Pancreas (tissue), 10 donors: ENCODE data around the gene EXOC6. TPM values are rescaled to one million over a fixed set of nuclear protein-coding genes. Genes with fewer than 3 reads are reported as not detected.
A peak's percentile ranks its signal among the peaks of the same experiment; 100 is the strongest.

Experiments
- ATAC-seq, 4 donors: fragments of 200-7000 bp; cut with Tn5 transposase; one replicate each; pipeline versions ENCODE4 v1.8.0 to v1.9.1; 2020; ENCODE audit warnings: mild to moderate bottlenecking in 4 of 4, moderate library complexity in 4 of 4
- DNase-seq, 6 donors: peaks; one replicate each; pipeline ENCODE4 v3.0.0-alpha.2; 2020
- FAIRE-seq: peaks from 2 replicates; lab custom pipeline; 2012; peaks lifted over from hg19 to GRCh38; lab: Jason Lieb, UNC
- H3K27ac ChIP-seq, 4 donors: fragments of 200-600 bp; sonication (generic); 1 replicate in 3 of 4; 2 replicates in 1 of 4; pipeline versions ENCODE4 v1.5.0 to v1.8.0; 2020
- H3K27me3 ChIP-seq, 4 donors: fragments of 200-600 bp; one replicate each; pipeline ENCODE4 v1.8.0; 2021
- H3K36me3 ChIP-seq, 3 donors: fragments of 200-600 bp; sonication (generic) in 1 of 3; one replicate each; pipeline versions ENCODE4 v1.5.0 to v1.8.0; 2020 to 2021
- H3K4me1 ChIP-seq, 3 donors: fragments of 200-600 bp; one replicate each; pipeline ENCODE4 v1.8.0; 2021
- H3K4me3 ChIP-seq, 4 donors: fragments of 200-600 bp; sonication (generic) in 2 of 4; one replicate each; pipeline versions ENCODE4 v1.5.0 to v1.8.0; 2020 to 2021
- H3K9me3 ChIP-seq, 4 donors: fragments of 200-600 bp; one replicate each; pipeline ENCODE4 v1.8.0; 2021
- whole genome bisulfite sequencing, 2 donors: extraction: QIAGEN DNeasy Blood & Tissue Kit; methylation state at CpG; one replicate each; pipeline ENCODE4 v1.1.7; 2013; 5-methylcytosine and 5-hydroxymethylcytosine counted together
- intact Hi-C, 3 donors: fragments of 100-400 bp; cut with DNase I; formaldehyde crosslinking; loops; one replicate each; pipeline versions ENCODE4 v1.11.1 to v1.14.2; 2022
- polyA plus RNA-seq, 2 donors: library from polyadenylated mRNA; stranded (reverse); fragments of 200-250 nt; gene quantifications; one replicate each; pipeline ENCODE4 v1.2.3, GENCODE V29; 2013
- total RNA-seq, 6 donors: library from RNA; stranded (reverse); fragmentation: NEBNext Ultra II Directional in 4 of 6; extraction: Animal tissue kit (Norgen Biotek cat#: 25700) in 4 of 6; gene quantifications; one replicate each; pipeline versions ENCODE4 v1.2.1 to v1.2.4, GENCODE V29; 2021 to 2023
- TF ChIP-seq, protein P1 (sequence below), 4 donors: fragments of 200-600 bp; sonication (generic) in 3 of 4; IDR thresholded peaks; one replicate each; pipeline versions ENCODE4 v1.5.0 to v1.8.0; 2021; ENCODE audit warnings: antibody characterized with exemption in 4 of 4
- donor health status: healthy with polysubstance abuse.
- donor health status: DM: no; HTN: no; CAD: no; lungs with moderate emphysema.
- donor health status: DM: no; HTN: no; CAD: no.
- donor health status: control.
- donor health status: control.
- donor health status: Bipolar disorder and iron deficiency.
- donor health status: DM: yes; HTN: yes; CAD: no.
- donor health status: DM: no; HTN: no; CAD: no.
- donor health status: DM: no; HTN: no; CAD: no.
- donor health status: DM: yes; HTN: yes; CAD: no.

Gene EXOC6
- total and polyA plus RNA-seq, 8 donors: 4.2 to 10.3 (median 7.3) TPM

DNA sequence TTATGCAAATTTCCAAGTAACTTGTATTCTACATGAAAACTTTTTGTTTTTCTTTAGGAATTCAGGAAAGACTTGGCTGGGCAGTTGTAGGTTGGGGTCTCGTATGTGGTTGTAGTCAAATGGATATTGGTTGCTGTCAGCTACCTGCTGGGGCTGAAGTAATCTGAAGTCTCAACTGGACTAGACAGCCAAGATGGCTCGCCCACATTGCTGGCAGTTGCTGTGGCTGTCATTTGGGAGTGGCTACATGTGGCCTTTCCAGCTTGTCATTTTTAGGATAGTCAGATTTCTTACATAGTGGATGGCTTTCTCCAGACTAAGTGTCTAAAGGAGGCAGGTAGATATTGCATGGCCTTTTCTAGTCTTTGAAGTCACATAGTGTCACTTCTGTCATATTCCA, 32.6 kb downstream of the EXOC6 start:
- peaks cover 2 to 6% (median 4%) of the 10 kb centered on the region in 3 donors for H3K4me1 ChIP-seq
- ATAC-seq: no peak
- H3K27ac ChIP-seq: no peak overlapping the region
- no peaks in the 10 kb centered on the region for H3K36me3 ChIP-seq
- TF ChIP-seq, protein P1, sequence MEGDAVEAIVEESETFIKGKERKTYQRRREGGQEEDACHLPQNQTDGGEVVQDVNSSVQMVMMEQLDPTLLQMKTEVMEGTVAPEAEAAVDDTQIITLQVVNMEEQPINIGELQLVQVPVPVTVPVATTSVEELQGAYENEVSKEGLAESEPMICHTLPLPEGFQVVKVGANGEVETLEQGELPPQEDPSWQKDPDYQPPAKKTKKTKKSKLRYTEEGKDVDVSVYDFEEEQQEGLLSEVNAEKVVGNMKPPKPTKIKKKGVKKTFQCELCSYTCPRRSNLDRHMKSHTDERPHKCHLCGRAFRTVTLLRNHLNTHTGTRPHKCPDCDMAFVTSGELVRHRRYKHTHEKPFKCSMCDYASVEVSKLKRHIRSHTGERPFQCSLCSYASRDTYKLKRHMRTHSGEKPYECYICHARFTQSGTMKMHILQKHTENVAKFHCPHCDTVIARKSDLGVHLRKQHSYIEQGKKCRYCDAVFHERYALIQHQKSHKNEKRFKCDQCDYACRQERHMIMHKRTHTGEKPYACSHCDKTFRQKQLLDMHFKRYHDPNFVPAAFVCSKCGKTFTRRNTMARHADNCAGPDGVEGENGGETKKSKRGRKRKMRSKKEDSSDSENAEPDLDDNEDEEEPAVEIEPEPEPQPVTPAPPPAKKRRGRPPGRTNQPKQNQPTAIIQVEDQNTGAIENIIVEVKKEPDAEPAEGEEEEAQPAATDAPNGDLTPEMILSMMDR (IDR thresholded peaks at IDR 0.05): no peak
- FAIRE-seq: no peak
- no peak for DNase-seq
- intact Hi-C loops: no loop called here
- 71 to 85% methylated on average over 2 of the region's 2 CpGs for WGBS, 2 donors
- H3K4me3 ChIP-seq: no peak overlapping the region
- H3K9me3 ChIP-seq: no peaks in the 10 kb centered on the region
- H3K27me3 ChIP-seq: no peaks in the 10 kb centered on the region

GRCh38 chr10:92886334-92886961, 38.1 kb downstream of the EXOC6 start:
- 95 to 98% methylated on average over 1 of the region's 1 CpG for WGBS, 2 donors
- H3K9me3 ChIP-seq: no peaks in the 10 kb centered on the region
- intact Hi-C loops: no loop called here
- ATAC-seq: peak in 3 of 4 donors; percentile 34 to 56 (median 51)
- H3K4me1 ChIP-seq: peaks cover 0 to 4% (median 3%) of the 10 kb centered on the region in 3 donors
- no peak overlapping the region for H3K4me3 ChIP-seq
- TF ChIP-seq, protein P1 (IDR thresholded peaks at IDR 0.05): no peak
- no peaks in the 10 kb centered on the region for H3K36me3 ChIP-seq
- H3K27me3 ChIP-seq: no peaks in the 10 kb centered on the region
- no peak overlapping the region for H3K27ac ChIP-seq
- no peak for DNase-seq
- FAIRE-seq: no peak

- ATAC-seq (no peak), DNase-seq (no peak), FAIRE-seq (no peak)
- H3K9me3 ChIP-seq: no peaks in the 10 kb centered on the region
- intact Hi-C loops: no loop called here
- H3K36me3 ChIP-seq: no peaks in the 10 kb centered on the region
- no peak overlapping the region for H3K4me3 ChIP-seq
- no peaks in the 10 kb centered on the region for H3K27me3 ChIP-seq
- TF ChIP-seq, protein P1 (IDR thresholded peaks at IDR 0.05): no peak
- H3K27ac ChIP-seq: no peak overlapping the region
- peaks cover 0 to 15% (median 0%) of the 10 kb centered on the region in 3 donors for H3K4me1 ChIP-seq
These were observed 42.2 kb downstream of the EXOC6 start for GRCh38 chr10:92890471-92890870.

DNA sequence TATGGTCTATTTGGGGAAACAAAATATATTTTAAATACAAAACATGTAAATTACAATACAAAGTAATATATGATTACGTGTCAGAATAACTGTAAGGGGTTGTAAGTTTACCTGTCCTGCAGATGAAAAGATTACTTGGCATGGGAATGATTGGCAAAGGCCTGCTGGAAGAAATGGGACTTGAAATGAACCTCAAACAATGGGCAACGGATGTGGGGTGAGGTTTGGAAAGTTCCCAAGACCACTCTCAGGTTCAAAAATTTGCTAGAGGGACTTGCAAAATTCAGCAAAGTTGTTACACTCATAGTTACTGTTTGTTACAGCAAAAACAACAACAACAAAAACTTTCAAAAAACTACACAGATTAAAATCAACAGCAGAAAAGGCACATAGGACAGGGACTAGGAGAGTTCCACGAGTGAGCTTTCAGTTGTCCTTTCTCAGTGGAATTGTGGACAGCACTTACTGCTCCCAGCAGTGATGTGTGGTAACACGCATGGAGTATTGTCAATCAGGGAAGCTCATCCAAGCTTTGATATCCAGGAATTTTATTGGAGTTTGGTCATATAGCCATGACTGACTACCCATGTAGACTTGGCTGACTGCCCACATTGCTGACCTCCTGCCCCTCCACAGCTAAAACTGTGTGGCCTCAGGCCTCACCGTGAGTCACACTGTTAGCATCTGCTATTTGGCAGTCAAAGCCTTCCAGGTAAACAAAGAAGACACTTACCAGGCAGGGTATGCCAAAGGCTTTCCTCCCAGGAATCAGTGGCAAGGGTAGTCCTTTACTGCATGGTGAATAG, 43.8 kb downstream of the EXOC6 start:
- no peaks in the 10 kb centered on the region for H3K27me3 ChIP-seq
- DNase-seq: peak in 5 of 6 donors; percentile 34 to 68 (median 53)
- WGBS, 2 donors: 54 to 62% methylated on average over 5 of the region's 5 CpGs
- no peak overlapping the region for H3K27ac ChIP-seq
- TF ChIP-seq, protein P1 (IDR thresholded peaks at IDR 0.05): no peak
- intact Hi-C loops: no loop called here
- peak; percentile 70 to 84 (median 80) for ATAC-seq
- FAIRE-seq: no peak
- H3K36me3 ChIP-seq: no peaks in the 10 kb centered on the region
- no peak overlapping the region for H3K4me3 ChIP-seq
- H3K9me3 ChIP-seq: no peaks in the 10 kb centered on the region
- peaks cover 0 to 15% (median 0%) of the 10 kb centered on the region in 3 donors for H3K4me1 ChIP-seq

DNA sequence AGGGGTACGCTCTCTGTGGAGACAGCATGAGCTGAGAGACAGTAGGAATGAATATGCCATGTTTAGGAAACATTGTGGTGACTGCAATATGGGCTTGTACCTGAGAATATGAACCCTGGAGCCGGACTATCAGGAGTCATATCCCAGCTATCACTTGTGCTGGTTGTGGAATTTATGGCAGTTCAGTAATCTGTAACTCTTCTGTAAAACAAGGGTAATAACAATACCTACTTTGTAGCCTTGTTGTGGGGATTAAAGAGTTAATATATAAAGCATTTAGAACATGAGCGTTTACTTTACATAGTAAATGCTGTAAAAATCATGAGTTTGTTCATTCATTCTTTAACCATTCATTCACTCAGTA, 44.4 kb downstream of the EXOC6 start:
- Histone ChIP-seq H3K4me3 (no peak overlapping the region), H3K4me1 (peaks cover 0 to 15% (median 0%) of the 10 kb centered on the region in 3 donors), H3K36me3 (no peaks in the 10 kb centered on the region), H3K9me3 (no peaks in the 10 kb centered on the region), H3K27me3 (no peaks in the 10 kb centered on the region), H3K27ac (no peak overlapping the region)
- no peak for ATAC-seq
- 48 to 50% methylated on average over 3 of the region's 3 CpGs for WGBS, 2 donors
- DNase-seq: no peak
- no peak for FAIRE-seq
- TF ChIP-seq, protein P1 (IDR thresholded peaks at IDR 0.05): no peak
- intact Hi-C loops: no loop called here
